HG03108 (cell line): ENCODE results near the gene RSPRY1.

ENCODE experiments used
- ATAC-seq: cut with Tn5 transposase; IDR thresholded peaks from one replicate; pipeline ENCODE4 v1.9.1; 2021; ENCODE audit warnings: moderate library complexity; ENCODE audit not compliant: unreplicated experiment

The RSPRY1 gene

GRCh38 chr16:57289391-57290257 lies 103.5 kb downstream of the RSPRY1 start:
- no peak for ATAC-seq
